Measurements from ENCODE around the gene RAB30. TPM values are rescaled to one million over a fixed set of nuclear protein-coding genes. Genes with fewer than 3 reads are reported as not detected.

Gene RAB30
- total RNA-seq, 1 donor from 2014 or later, result 24.2 TPM

GRCh38 chr11:82936261-82936660, 135.4 kb downstream of the RAB30 start:
- DNase-seq, result no peak
- no peak for ATAC-seq (ENCODE audit: poor library complexity)
- intact Hi-C loops (cut with DNase I), result no loop called here

- no peak for ATAC-seq (ENCODE audit: poor library complexity)
- no peak for DNase-seq
- intact Hi-C loops (cut with DNase I), result no loop called here
These were observed 139.1 kb downstream of the RAB30 start for GRCh38 chr11:82932564-82932963.

GRCh38 chr11:82930734-82931133, 141.0 kb downstream of the RAB30 start:
- DNase-seq, result no peak
- intact Hi-C loops (cut with DNase I), result no loop called here
- ATAC-seq (ENCODE audit: poor library complexity), result no peak

GRCh38 chr11:82930229-82930628, 141.5 kb downstream of the RAB30 start:
- no peak for DNase-seq
- intact Hi-C loops (cut with DNase I), result no loop called here
- ATAC-seq (ENCODE audit: poor library complexity), result no peak

- intact Hi-C loops (cut with DNase I), result loop anchor here (10.0 kb wide), 1 partner anchor 146 kb away; the partner anchor contains the start of gene RAB30
- ATAC-seq (ENCODE audit: poor library complexity), result no peak
These were observed 142.6 kb downstream of the RAB30 start for GRCh38 chr11:82929121-82929520.

DNA sequence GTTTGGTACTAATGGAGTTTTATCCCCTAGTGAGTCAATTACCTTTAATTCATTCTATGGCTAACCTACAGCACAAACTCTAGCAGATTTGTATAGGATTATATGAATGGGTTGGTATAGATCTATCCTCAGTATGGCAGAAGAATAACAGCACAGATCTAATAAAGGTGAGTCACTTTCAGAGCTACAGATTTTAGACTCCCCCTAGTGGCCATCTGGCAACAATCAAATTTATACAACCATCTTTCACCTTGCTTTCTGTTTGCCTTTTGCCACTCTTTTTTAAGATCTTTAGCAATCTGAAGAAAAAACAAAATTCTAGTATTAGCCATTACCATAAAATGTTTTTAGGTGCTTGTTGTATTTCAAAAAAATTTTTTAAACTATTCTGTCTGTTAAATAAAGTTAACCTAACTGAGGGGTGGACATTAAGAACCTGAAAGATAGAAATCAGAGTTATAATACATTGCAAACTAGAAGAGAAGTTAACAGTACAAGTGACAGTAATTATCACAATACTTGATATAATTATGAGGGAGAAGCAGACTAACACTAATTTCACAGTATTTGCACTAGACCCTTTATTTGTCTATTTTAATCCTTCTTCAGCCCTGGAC, 144.3 kb downstream of the RAB30 start:
- ATAC-seq (ENCODE audit: poor library complexity) (peak; percentile 57), DNase-seq (no peak)
- intact Hi-C loops (cut with DNase I), result loop anchor here (10.0 kb wide), 1 partner anchor 147 kb away; the partner anchor contains the start of gene RAB30

More at GRCh38 chr11:82929121-82929520, 142.6 kb downstream of the RAB30 start:
- no peak for DNase-seq

DNA sequence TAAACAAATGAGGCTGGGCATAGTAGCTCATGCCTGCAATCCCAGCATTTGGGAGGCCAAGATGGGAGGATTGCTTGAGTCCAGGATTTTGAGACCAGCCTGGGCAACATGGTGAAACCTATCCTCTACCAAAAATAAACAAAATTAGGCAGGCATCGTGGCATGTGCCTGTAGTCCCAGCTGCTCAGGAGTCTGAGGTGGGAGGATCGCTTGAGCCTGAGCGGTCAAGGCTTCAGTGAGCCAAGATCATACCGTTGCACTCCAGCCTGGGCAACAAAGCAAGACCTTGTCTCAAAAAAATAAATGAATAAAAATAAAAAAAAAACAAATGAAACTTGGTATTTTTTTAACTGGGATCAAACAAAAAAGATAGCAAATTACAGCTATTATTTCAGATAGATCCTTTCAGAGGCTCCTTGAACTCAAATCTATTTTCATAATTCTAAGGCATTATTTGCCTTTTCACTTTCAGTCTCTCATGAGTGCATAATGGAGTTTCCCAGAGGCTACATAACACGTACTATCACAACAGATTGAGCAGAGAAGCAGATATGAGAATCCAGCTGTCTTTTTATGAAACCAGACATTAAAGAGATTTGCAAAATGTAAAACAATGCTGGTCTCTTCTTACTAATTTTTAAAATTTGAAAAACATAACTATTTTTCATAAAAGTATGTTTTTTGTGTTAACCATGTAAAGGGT, 147.0 kb downstream of the RAB30 start:
- intact Hi-C loops (cut with DNase I), result loop anchor here (10.0 kb wide), 1 partner anchor 150 kb away; the partner anchor contains the start of gene RAB30
- DNase-seq, result no peak
- ATAC-seq (ENCODE audit: poor library complexity), result no peak

Other genes with a start within 250 kb of the RAB30 start
- 37.2 TPM for gene PRCP, start 171.5 kb downstream of the RAB30 start, total RNA-seq
- gene DDIAS, start 170.2 kb downstream of the RAB30 start, total RNA-seq, result 0.89 TPM
- 25.3 TPM for gene PCF11, start 85.2 kb upstream of the RAB30 start, total RNA-seq
- 3.9 TPM for gene ANKRD42, start 121.8 kb upstream of the RAB30 start, total RNA-seq
- 20.1 TPM for gene CCDC90B, start 214.5 kb upstream of the RAB30 start, total RNA-seq